ENCODE results near the gene CEP44.
"Not testable (repeated sequence)": the region's sequence is repeated elsewhere in the genome, so short reads cannot be mapped to it uniquely, and the experiment has no call there.

CEP44 gene

DNA sequence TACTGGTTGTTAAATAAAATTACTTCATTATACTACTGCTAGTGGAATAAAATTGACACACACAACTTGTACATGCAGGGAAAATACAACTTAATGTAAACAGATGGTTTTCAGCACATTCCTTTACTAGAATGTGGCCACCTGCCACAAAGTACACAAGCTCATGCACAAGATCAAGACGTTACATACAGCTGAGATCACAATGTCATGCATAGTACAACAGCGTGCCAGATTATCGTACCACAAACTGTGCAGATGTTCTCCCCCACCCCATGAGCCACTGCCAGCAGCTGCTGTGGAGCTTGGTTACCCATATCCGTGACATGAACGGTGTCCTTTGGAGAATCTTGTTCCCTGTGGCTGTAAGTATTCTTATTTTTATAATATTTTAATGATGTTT is 27.9 kb upstream of the CEP44 start:
- H3K27me3 ChIP-seq = no peaks in the 10 kb centered on the region
- no peak for TF ChIP-seq Cebpa-rat (IDR thresholded peaks at IDR 0.05)
- H4K20me1 ChIP-seq = no peaks in the 10 kb centered on the region; the same call in 1 of the 2 replicates
- H3K27ac ChIP-seq = no peak overlapping the region
- H3K9me3 ChIP-seq = no peaks in the 10 kb centered on the region
- H3K4me2 ChIP-seq = no peak overlapping the region
- H3K4me3 ChIP-seq = no peak overlapping the region
- H3K4me1 ChIP-seq = 0 out of 2 replicates have a peak, but pooled peaks cover 6% of the 10 kb centered on the region
- H3K36me3 ChIP-seq = peaks cover 7% of the 10 kb centered on the region; the same call in 1 of the 2 replicates
- H3K9ac ChIP-seq = no peak overlapping the region

DNA sequence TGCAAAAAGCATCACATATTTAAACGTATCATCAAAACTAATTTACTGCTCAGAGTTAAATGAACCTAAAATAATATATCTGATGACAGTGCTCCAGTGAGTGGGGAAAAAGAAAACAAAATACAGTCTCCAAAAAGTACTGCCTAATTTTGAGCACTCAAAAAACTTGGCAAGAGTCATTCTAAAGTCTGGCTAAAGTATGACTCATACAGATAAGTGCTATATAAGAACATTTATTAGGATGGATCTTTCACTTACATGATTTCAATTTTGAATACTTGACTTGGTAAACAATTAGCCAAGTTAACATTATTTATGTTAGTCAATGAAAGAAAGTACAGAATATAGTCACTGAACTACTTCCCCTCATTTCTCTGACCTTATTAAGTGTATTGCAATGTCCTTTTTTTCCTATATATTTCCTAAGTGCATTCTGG is 27.4 kb upstream of the CEP44 start:
- Histone ChIP-seq H3K4me3 (no peak overlapping the region), H3K4me1 (0 out of 2 replicates have a peak, but pooled peaks cover 6% of the 10 kb centered on the region), H3K4me2 (no peak overlapping the region), H4K20me1 (no peaks in the 10 kb centered on the region; the same call in 1 of the 2 replicates), H3K9me3 (no peaks in the 10 kb centered on the region), H3K36me3 (peaks cover 7% of the 10 kb centered on the region; the same call in 1 of the 2 replicates), H3K27me3 (no peaks in the 10 kb centered on the region), H3K27ac (no peak overlapping the region), H3K9ac (no peak overlapping the region)
- no peak for TF ChIP-seq Cebpa-rat (IDR thresholded peaks at IDR 0.05)

DNA sequence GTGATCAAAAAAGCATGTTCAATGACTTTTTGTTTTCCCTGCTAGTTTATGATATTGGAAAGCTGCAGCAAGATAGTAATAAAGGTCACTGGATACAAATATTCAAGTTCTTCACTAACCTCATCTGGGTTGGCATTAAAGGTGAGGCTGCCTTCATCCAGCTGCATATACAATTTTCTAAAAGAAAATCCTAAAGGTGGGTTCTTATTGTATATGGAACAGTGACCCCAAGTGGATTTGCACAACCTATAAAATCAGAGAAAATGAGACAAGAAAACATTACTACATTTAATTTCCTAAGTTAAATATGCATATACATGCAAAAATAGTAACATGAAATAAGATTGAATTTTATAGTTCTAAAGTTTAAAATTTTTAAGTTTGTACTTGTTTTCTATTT is 24.1 kb upstream of the CEP44 start:
- TF ChIP-seq Cebpa-rat (IDR thresholded peaks at IDR 0.05) = no peak
- Histone ChIP-seq H3K36me3 (peaks cover 14% of the 10 kb centered on the region; the same call in 1 of the 2 replicates), H3K27ac (no peak overlapping the region), H3K27me3 (no peaks in the 10 kb centered on the region), H3K4me2 (no peak overlapping the region), H3K9me3 (no peaks in the 10 kb centered on the region), H3K4me1 (no peaks in the 10 kb centered on the region), H3K9ac (no peak overlapping the region), H3K4me3 (no peak overlapping the region), H4K20me1 (peaks cover 13% of the 10 kb centered on the region)

DNA sequence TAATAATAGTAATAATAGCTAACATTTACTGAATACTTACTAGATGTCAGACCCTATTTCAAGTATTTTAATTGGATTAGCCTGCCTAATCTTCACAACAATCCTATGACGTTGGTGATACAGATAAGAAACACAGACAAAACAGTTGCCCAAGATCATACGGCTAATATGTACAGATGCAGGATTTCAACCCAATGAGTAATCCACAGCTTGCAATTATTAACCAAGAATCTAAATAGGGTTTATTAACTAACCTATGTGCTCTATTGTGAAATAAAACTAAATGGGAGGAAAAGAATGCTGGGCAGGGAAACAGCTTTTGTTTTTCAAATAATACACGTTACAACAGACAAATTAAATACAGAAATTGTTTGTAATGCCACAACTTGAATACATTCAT is 23.6 kb upstream of the CEP44 start:
- Histone ChIP-seq H3K4me1 (no peaks in the 10 kb centered on the region), H3K9me3 (no peaks in the 10 kb centered on the region), H4K20me1 (peaks cover 17% of the 10 kb centered on the region), H3K27ac (no peak overlapping the region), H3K4me2 (no peak overlapping the region), H3K4me3 (no peak overlapping the region), H3K36me3 (peaks cover 14% of the 10 kb centered on the region; the same call in 1 of the 2 replicates), H3K27me3 (no peaks in the 10 kb centered on the region), H3K9ac (no peak overlapping the region)
- no peak for TF ChIP-seq Cebpa-rat (IDR thresholded peaks at IDR 0.05)

DNA sequence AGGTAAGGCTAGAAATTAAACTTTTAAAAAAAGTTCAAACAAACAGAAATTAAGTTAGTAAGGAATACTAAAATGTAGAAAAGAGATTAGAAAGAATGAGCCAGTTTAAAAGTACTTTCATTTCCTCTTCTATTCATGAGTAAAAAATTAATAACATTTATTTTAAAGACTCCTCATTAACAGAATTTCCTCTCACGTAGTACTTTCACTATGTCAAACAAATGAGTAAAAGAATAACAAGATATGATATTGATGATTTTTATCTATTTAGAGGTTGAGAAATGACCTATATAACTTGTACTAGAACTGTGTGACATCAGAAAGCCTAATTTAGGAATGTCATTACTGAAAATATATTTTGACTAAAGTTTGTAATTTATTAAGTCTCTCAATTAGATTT is 22.3 kb upstream of the CEP44 start:
- H3K4me3 ChIP-seq, H3K4me2 ChIP-seq, H3K4me1 ChIP-seq, H3K27me3 ChIP-seq, H3K9ac ChIP-seq, H3K27ac ChIP-seq, H3K9me3 ChIP-seq: not testable (repeated sequence)
- Histone ChIP-seq H3K36me3 (peaks cover 14% of the 10 kb centered on the region; the same call in 1 of the 2 replicates), H4K20me1 (peaks cover 25% of the 10 kb centered on the region)

DNA sequence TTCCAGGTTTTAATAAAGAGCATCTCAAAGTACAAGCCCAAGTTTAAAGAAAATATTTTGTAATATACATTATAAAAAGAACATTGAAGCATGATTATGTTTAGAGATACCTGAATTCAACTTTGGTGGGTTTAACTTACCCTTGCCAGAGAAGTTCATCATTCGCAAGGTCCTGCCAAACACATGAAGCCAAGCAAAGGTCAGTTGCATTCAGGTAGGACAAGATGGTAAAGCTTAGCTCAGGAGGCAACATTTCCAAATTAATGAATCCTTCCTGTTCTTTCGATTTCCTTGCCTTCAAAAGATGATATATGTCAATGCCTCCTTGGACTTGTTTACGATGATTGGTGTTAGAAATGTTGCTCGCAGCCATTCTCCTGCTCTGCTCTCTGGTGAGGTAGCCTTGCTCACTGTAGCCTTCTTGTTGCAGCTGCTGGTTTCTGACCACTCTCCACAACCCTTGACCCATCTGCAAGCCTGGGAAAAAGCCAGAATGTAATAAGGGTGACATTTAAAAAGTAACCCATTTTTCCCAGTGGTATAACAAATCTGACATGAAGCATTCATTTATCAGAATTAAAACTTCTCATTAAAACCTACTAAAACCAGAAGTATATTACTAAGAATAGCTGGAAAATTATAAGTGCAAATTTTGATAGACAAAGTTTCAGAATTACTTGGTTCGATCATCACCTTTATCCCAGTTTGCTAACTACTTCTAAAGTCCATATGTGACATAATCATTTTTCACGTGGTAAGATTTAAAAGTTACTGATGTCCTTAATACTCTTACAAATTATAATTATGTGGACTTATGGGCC is 20.9 kb upstream of the CEP44 start:
- Histone ChIP-seq H3K4me2 (no peak overlapping the region), H3K9ac (no peak overlapping the region), H3K27ac (no peak overlapping the region), H3K4me1 (no peaks in the 10 kb centered on the region), H3K9me3 (no peaks in the 10 kb centered on the region), H4K20me1 (peaks cover 28% of the 10 kb centered on the region), H3K4me3 (no peak overlapping the region), H3K27me3 (no peaks in the 10 kb centered on the region), H3K36me3 (peaks cover 11% of the 10 kb centered on the region; the same call in 1 of the 2 replicates)
- TF ChIP-seq Cebpa-rat (IDR thresholded peaks at IDR 0.05) = no peak

DNA sequence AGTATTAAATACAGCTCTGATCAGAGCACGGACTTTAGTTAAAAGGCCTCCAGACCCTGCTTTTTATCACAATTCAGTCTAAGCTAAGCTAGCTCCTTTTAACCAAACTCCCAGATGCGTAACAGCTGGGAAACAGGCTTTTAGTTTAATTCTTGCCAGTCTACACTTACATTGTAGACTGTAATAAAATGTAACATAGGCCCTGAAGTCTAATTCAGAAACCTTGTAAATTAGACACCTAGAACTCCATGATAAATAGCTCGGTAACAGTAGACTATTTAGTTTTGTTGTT is 20.3 kb upstream of the CEP44 start:
- H3K4me1 ChIP-seq = no peaks in the 10 kb centered on the region
- peaks cover 11% of the 10 kb centered on the region; the same call in 1 of the 2 replicates for H3K36me3 ChIP-seq
- H3K4me3 ChIP-seq = no peak overlapping the region
- no peaks in the 10 kb centered on the region for H3K27me3 ChIP-seq
- H3K4me2 ChIP-seq = no peak overlapping the region
- H4K20me1 ChIP-seq = peaks cover 32% of the 10 kb centered on the region
- no peak overlapping the region for H3K27ac ChIP-seq
- no peak for TF ChIP-seq Cebpa-rat (IDR thresholded peaks at IDR 0.05)
- no peaks in the 10 kb centered on the region for H3K9me3 ChIP-seq
- H3K9ac ChIP-seq = no peak overlapping the region

DNA sequence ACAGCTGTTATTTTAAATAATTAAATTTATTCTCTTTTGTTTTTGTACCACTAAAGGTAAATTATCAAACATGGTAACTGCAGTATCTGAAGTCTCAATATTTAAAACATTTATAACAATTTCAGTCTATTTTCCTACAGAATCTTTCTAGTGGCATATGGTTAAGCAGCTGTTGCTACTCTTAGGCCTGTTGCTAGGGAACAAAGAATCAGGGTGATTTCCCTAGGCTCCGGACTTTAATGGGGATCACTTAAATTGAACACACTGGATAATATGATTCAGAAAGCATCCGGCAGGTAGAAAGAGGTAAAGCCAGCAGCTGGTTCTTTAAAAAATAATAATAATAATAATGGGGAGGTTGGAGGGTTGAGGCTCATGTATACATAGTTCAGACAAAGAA is 17.8 kb upstream of the CEP44 start:
- TF ChIP-seq Cebpa-rat (IDR thresholded peaks at IDR 0.05) = no peak
- H3K4me1 ChIP-seq = no peaks in the 10 kb centered on the region
- no peak overlapping the region for H3K9ac ChIP-seq
- H3K4me3 ChIP-seq = no peak overlapping the region
- H3K36me3 ChIP-seq = peaks cover 8% of the 10 kb centered on the region; the same call in 1 of the 2 replicates
- H4K20me1 ChIP-seq = peaks cover 53% of the 10 kb centered on the region
- H3K27ac ChIP-seq = no peak overlapping the region
- no peaks in the 10 kb centered on the region for H3K9me3 ChIP-seq
- H3K4me2 ChIP-seq = no peak overlapping the region
- H3K27me3 ChIP-seq = no peaks in the 10 kb centered on the region

DNA sequence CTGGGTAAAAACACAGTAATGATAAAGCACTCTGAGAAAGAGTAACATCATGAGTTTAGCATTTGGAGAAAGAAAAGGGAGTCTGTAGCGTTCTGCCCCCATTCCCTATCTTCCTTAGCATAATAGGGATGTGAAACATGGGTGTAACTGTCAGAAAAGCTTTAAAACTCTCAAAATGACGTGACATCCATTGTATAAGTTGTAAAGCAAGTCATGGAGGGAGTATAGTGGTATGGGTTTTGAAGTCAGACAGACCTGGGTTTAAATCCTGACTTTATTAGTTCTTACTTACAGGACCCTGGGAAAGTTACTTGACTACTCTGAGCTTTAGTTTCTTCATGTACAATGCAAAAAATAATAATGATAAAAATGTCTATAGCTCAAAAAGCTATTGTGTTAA is 17.3 kb upstream of the CEP44 start:
- Histone ChIP-seq H4K20me1 (peaks cover 54% of the 10 kb centered on the region), H3K4me3 (no peak overlapping the region), H3K27ac (no peak overlapping the region), H3K9ac (no peak overlapping the region), H3K27me3 (no peaks in the 10 kb centered on the region), H3K4me2 (no peak overlapping the region), H3K36me3 (peaks cover 8% of the 10 kb centered on the region; the same call in 1 of the 2 replicates), H3K9me3 (no peaks in the 10 kb centered on the region), H3K4me1 (no peaks in the 10 kb centered on the region)
- TF ChIP-seq Cebpa-rat (IDR thresholded peaks at IDR 0.05) = no peak

DNA sequence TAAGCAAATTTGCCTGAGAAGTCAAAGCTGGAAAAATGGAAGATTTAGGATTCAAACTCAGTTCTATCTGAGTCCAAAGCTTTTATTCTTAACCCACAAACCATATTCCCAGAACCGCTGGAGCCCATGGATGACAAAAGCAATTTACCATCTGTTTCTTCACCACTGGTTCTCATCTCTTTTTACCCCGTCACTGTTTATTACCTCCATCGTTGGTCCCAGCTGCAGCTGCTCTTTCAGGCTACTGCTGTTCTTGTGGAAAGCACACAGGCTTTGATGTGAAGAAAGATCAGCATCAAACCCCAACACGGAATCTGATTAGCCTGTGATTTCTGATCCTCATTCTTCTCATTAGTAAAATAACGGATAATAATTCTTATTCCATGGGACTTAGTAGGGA is 9.8 kb upstream of the CEP44 start:
- Histone ChIP-seq H3K4me3 (no peak overlapping the region), H4K20me1 (peaks cover 63% of the 10 kb centered on the region)

More for the DNA sequence above, 9.8 kb upstream of the CEP44 start:
- no peaks in the 10 kb centered on the region for H3K36me3 ChIP-seq
- H3K4me2 ChIP-seq = no peak overlapping the region
- H3K27me3 ChIP-seq = no peaks in the 10 kb centered on the region
- H3K4me1 ChIP-seq = no peaks in the 10 kb centered on the region
- H3K9me3 ChIP-seq = no peaks in the 10 kb centered on the region
- no peak for TF ChIP-seq Cebpa-rat (IDR thresholded peaks at IDR 0.05)
- H3K9ac ChIP-seq = no peak overlapping the region
- H3K27ac ChIP-seq = no peak overlapping the region

All from BLaER1 (cell line).